ENCODE data around the gene SMCO3. TPM values are rescaled to one million over a fixed set of nuclear protein-coding genes. Genes with fewer than 3 reads are reported as not detected.

SMCO3 gene
- polyA plus RNA-seq, 1 donor from 2014 or later: 2.7 TPM

DNA sequence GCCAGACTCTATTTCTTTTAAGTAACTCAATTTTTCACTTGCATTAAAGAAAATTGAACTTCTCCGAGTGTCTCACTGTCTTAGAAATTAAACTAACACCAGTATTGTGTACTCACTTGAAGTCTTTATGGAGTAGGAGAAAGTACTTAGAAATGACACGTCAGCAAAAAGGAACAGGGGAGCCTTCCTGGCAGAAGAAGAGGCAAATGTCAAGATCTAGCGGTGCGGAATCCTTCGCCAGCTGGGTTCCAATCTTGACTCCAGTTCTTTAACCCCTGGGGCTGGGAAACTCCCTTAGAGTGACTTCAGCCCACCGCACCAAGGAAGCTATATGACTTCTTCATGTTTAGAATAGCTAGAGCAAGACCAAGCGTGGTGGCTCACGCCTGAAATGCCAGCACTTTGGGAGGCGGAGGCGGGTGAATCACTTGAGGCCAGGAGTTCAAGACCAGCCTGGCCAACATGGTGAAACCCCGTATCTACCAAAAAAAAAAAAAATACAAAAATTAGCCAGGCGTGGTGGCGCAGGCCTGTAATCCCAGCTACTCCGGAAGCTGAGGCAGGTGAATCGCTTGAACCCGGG, 45.1 kb downstream of the SMCO3 start:
- Histone ChIP-seq H3K4me3 (ENCODE audit: low read length) (peak overlapping the region; percentile 72), H3K9ac (ENCODE audit: low read length) (peak overlapping the region; percentile 74), H3K27me3 (ENCODE audit: insufficient read depth, low read depth, low read length) (peaks cover 21% of the 10 kb centered on the region), H3F3A (ENCODE audit: insufficient read depth, low read length, poor library complexity, severe bottlenecking) (no peaks in the 10 kb centered on the region), H3K27ac (ENCODE audit: low read length) (no peak overlapping the region), H2AFZ (ENCODE audit: low read depth, low read length) (no peak overlapping the region), H3K4me2 (ENCODE audit: low read length) (peak overlapping the region; percentile 15), H4K20me1 (ENCODE audit: insufficient read depth) (no peaks in the 10 kb centered on the region), H3K79me2 (replicated peaks; ENCODE audit: insufficient read depth, low read length) (no peaks in the 10 kb centered on the region), H3K9me3 (ENCODE audit: low read length) (no peaks in the 10 kb centered on the region), H3K9me2 (ENCODE audit: insufficient read depth, low read length) (no peaks in the 10 kb centered on the region), H3K36me3 (ENCODE audit: insufficient read depth, low read length) (no peaks in the 10 kb centered on the region)
- TF ChIP-seq POLR2AphosphoS5 (IDR thresholded peaks at IDR 0.05) (no peak), RAD21 (conservative IDR thresholded peaks at IDR 0.05) (no peak), REST (IDR thresholded peaks at IDR 0.05; ENCODE audit: borderline replicate concordance) (no peak), EP300 (conservative IDR thresholded peaks at IDR 0.05; ENCODE audit: poor library complexity, severe bottlenecking) (no peak), SMC3 (conservative IDR thresholded peaks at IDR 0.05; ENCODE audit: poor library complexity) (no peak), TAF1 (IDR thresholded peaks at IDR 0.05; ENCODE audit: low read depth) (no peak), MXI1 (conservative IDR thresholded peaks at IDR 0.05; ENCODE audit: poor library complexity, severe bottlenecking) (no peak)
- TF ChIP-seq, protein P1, sequence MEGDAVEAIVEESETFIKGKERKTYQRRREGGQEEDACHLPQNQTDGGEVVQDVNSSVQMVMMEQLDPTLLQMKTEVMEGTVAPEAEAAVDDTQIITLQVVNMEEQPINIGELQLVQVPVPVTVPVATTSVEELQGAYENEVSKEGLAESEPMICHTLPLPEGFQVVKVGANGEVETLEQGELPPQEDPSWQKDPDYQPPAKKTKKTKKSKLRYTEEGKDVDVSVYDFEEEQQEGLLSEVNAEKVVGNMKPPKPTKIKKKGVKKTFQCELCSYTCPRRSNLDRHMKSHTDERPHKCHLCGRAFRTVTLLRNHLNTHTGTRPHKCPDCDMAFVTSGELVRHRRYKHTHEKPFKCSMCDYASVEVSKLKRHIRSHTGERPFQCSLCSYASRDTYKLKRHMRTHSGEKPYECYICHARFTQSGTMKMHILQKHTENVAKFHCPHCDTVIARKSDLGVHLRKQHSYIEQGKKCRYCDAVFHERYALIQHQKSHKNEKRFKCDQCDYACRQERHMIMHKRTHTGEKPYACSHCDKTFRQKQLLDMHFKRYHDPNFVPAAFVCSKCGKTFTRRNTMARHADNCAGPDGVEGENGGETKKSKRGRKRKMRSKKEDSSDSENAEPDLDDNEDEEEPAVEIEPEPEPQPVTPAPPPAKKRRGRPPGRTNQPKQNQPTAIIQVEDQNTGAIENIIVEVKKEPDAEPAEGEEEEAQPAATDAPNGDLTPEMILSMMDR (IDR thresholded peaks at IDR 0.05; ENCODE audit: poor library complexity, severe bottlenecking): no peak

DNA sequence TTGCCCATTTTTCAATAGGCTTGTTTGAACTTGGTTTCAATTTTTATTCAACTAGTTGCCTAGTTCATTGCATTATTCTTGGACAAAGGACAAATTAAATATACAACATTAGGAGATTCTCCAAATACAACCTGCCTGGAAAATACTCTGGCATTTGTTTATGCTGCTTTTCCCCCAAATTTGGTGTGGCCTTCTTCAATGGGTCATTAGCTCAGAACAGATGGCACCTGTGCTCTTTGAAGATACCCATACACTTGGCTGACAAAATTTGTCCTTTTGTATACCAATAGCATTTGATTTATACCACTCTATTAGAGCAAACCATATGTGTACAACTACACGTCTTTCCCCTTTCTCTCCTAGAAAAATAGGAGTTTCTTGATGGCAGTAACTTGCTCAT, 46.4 kb downstream of the SMCO3 start:
- H3K4me2 ChIP-seq (ENCODE audit: low read length): no peak overlapping the region

More for the DNA sequence above, 46.4 kb downstream of the SMCO3 start:
- Histone ChIP-seq H4K20me1 (ENCODE audit: insufficient read depth) (no peaks in the 10 kb centered on the region), H3K79me2 (replicated peaks; ENCODE audit: insufficient read depth, low read length) (no peaks in the 10 kb centered on the region), H3K36me3 (ENCODE audit: insufficient read depth, low read length) (no peaks in the 10 kb centered on the region), H3F3A (ENCODE audit: insufficient read depth, low read length, poor library complexity, severe bottlenecking) (no peaks in the 10 kb centered on the region), H3K9ac (ENCODE audit: low read length) (no peak overlapping the region), H2AFZ (ENCODE audit: low read depth, low read length) (no peak overlapping the region), H3K9me2 (ENCODE audit: insufficient read depth, low read length) (no peaks in the 10 kb centered on the region), H3K4me3 (ENCODE audit: low read length) (peak overlapping the region; percentile 26), H3K27me3 (ENCODE audit: insufficient read depth, low read depth, low read length) (peaks cover 12% of the 10 kb centered on the region), H3K27ac (ENCODE audit: low read length) (no peak overlapping the region), H3K9me3 (ENCODE audit: low read length) (no peaks in the 10 kb centered on the region)
- TF ChIP-seq TAF1 (IDR thresholded peaks at IDR 0.05; ENCODE audit: low read depth): no peak
- no peak for TF ChIP-seq EZH2 (IDR thresholded peaks at IDR 0.05; ENCODE audit: borderline replicate concordance, insufficient read depth, low read length, poor library complexity, severe bottlenecking)
